ENCODE data around the gene LDB2.

LDB2 gene

DNA sequence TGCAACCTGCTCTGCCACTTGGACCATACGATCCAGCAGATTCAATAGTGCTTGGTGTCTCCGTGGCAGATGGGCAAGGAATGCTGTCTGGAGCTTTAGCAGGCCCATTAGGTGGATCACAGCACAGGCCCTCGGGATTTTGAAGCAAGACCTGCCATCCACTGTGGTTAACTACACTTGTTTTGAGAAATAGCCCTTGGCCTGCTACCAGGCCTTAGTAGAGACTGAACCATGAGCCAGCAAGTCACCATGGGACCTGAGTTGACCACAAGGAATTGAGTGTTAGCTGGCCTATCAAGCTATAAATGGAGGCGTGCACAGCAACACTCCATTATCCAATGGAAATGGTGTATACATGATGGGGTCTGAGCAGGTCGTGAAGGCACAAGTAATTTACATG is 14.5 kb upstream of the LDB2 start:
- H3K9me2 ChIP-seq (replicated peaks; ENCODE audit: insufficient read depth, low read length), result no peaks in the 10 kb centered on the region
- H3F3A ChIP-seq (ENCODE audit: insufficient read depth, low read length), result no peaks in the 10 kb centered on the region
- H4K20me1 ChIP-seq (ENCODE audit: insufficient read depth, low read length), result no peaks in the 10 kb centered on the region
- no peak overlapping the region for H3K4me3 ChIP-seq (ENCODE audit: low read length)
- H3K4me2 ChIP-seq (ENCODE audit: low read depth, low read length), result no peak overlapping the region
- TF ChIP-seq, protein P1, sequence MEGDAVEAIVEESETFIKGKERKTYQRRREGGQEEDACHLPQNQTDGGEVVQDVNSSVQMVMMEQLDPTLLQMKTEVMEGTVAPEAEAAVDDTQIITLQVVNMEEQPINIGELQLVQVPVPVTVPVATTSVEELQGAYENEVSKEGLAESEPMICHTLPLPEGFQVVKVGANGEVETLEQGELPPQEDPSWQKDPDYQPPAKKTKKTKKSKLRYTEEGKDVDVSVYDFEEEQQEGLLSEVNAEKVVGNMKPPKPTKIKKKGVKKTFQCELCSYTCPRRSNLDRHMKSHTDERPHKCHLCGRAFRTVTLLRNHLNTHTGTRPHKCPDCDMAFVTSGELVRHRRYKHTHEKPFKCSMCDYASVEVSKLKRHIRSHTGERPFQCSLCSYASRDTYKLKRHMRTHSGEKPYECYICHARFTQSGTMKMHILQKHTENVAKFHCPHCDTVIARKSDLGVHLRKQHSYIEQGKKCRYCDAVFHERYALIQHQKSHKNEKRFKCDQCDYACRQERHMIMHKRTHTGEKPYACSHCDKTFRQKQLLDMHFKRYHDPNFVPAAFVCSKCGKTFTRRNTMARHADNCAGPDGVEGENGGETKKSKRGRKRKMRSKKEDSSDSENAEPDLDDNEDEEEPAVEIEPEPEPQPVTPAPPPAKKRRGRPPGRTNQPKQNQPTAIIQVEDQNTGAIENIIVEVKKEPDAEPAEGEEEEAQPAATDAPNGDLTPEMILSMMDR (IDR thresholded peaks at IDR 0.05; ENCODE audit: low read length), result no peak
- TF ChIP-seq EZH2phosphoT487 (IDR thresholded peaks at IDR 0.05; ENCODE audit: low read length) (no peak), EZH2 (optimal IDR thresholded peaks at IDR 0.05; ENCODE audit: low read depth, low read length) (no peak)
- H3K9me3 ChIP-seq (replicated peaks; ENCODE audit: insufficient read depth, low read length), result no peaks in the 10 kb centered on the region
- H3K9ac ChIP-seq (ENCODE audit: low read length), result no peak overlapping the region
- no peaks in the 10 kb centered on the region for H3K27me3 ChIP-seq (replicated peaks; ENCODE audit: insufficient read depth, low read length)
- H3K4me1 ChIP-seq (ENCODE audit: low read length), result no peaks in the 10 kb centered on the region
- H3K79me2 ChIP-seq (ENCODE audit: low read length), result no peaks in the 10 kb centered on the region
- no peak overlapping the region for H2AFZ ChIP-seq (ENCODE audit: low read length)
- H3K36me3 ChIP-seq (replicated peaks; ENCODE audit: insufficient read depth, low read length), result no peaks in the 10 kb centered on the region
- no peak for DNase-seq
- no peak overlapping the region for H3K27ac ChIP-seq (ENCODE audit: low read length)

DNA sequence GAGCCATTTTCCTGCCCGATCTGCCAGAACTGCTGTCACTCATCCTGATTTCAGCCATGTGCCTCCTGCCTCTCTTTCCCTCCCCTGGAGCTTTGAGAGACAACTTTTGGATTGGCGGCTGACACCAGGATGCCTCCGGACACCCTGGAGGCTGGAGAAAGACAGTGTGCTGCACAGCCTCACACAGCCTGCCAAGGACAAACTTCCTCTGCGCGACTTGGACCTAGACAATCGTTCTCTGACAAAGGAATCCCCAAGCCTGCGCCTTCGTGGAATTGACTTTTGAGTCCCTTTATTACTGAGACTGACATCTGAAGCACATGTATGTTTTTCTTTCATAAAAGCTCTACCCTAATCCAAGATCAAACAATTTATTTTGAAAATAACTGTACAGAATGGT is 10.8 kb upstream of the LDB2 start:
- no peaks in the 10 kb centered on the region for H3K4me1 ChIP-seq (ENCODE audit: low read length)
- H3K9me2 ChIP-seq (replicated peaks; ENCODE audit: insufficient read depth, low read length), result no peaks in the 10 kb centered on the region
- no peaks in the 10 kb centered on the region for H3K27me3 ChIP-seq (replicated peaks; ENCODE audit: insufficient read depth, low read length)
- no peaks in the 10 kb centered on the region for H3F3A ChIP-seq (ENCODE audit: insufficient read depth, low read length)
- no peak overlapping the region for H3K4me3 ChIP-seq (ENCODE audit: low read length)
- no peaks in the 10 kb centered on the region for H3K9me3 ChIP-seq (replicated peaks; ENCODE audit: insufficient read depth, low read length)
- no peaks in the 10 kb centered on the region for H4K20me1 ChIP-seq (ENCODE audit: insufficient read depth, low read length)
- no peak for DNase-seq
- TF ChIP-seq EZH2phosphoT487 (IDR thresholded peaks at IDR 0.05; ENCODE audit: low read length) (no peak), EZH2 (optimal IDR thresholded peaks at IDR 0.05; ENCODE audit: low read depth, low read length) (no peak)
- TF ChIP-seq, protein P1 (IDR thresholded peaks at IDR 0.05; ENCODE audit: low read length), result no peak
- no peak overlapping the region for H3K4me2 ChIP-seq (ENCODE audit: low read depth, low read length)
- H2AFZ ChIP-seq (ENCODE audit: low read length), result no peak overlapping the region
- no peaks in the 10 kb centered on the region for H3K36me3 ChIP-seq (replicated peaks; ENCODE audit: insufficient read depth, low read length)
- H3K79me2 ChIP-seq (ENCODE audit: low read length), result no peaks in the 10 kb centered on the region
- no peak overlapping the region for H3K27ac ChIP-seq (ENCODE audit: low read length)
- H3K9ac ChIP-seq (ENCODE audit: low read length), result no peak overlapping the region

DNA sequence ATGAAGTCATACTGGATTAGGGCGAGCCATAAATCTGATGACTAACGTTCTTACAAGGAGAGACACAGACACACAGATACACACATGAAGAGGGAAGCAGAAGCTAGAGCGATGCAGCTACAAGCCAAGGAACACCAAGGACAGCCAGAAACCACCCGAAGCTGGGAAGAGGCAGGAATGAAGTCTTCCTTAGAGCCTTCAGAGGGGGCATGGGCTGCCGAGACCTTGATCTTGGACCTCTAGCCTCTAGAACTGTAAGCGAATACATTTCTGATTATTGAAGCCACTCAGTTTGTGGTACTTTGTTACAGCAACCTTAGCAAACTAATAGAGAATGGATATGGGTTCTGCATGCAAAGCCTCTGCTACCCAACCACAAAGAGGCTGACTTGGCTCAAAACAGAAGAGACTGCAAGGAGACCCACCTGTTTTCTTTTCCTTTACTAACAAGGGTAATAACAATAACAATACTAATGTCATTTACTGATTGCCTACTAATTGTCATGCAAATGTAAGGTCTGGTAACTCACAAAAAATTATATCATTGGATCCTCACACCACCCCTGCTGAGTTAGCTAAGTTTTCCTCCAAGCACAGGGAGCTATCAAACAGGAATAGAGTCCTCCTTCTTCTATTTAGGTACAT is 10.1 kb upstream of the LDB2 start:
- Histone ChIP-seq H3K27me3 (replicated peaks; ENCODE audit: insufficient read depth, low read length) (no peaks in the 10 kb centered on the region), H3K36me3 (replicated peaks; ENCODE audit: insufficient read depth, low read length) (no peaks in the 10 kb centered on the region), H3F3A (ENCODE audit: insufficient read depth, low read length) (no peaks in the 10 kb centered on the region), H4K20me1 (ENCODE audit: insufficient read depth, low read length) (no peaks in the 10 kb centered on the region), H3K27ac (ENCODE audit: low read length) (no peak overlapping the region), H2AFZ (ENCODE audit: low read length) (no peak overlapping the region), H3K4me1 (ENCODE audit: low read length) (no peaks in the 10 kb centered on the region), H3K79me2 (ENCODE audit: low read length) (no peaks in the 10 kb centered on the region), H3K9ac (ENCODE audit: low read length) (no peak overlapping the region), H3K9me3 (replicated peaks; ENCODE audit: insufficient read depth, low read length) (no peaks in the 10 kb centered on the region), H3K4me2 (ENCODE audit: low read depth, low read length) (no peak overlapping the region), H3K9me2 (replicated peaks; ENCODE audit: insufficient read depth, low read length) (no peaks in the 10 kb centered on the region), H3K4me3 (ENCODE audit: low read length) (no peak overlapping the region)
- TF ChIP-seq EZH2phosphoT487 (IDR thresholded peaks at IDR 0.05; ENCODE audit: low read length) (no peak), EZH2 (optimal IDR thresholded peaks at IDR 0.05; ENCODE audit: low read depth, low read length) (no peak)
- TF ChIP-seq, protein P1 (IDR thresholded peaks at IDR 0.05; ENCODE audit: low read length), result no peak
- no peak for DNase-seq

Data from MM.1S (cell line).